Sigmoid colon (tissue), 3 donors: ENCODE measurements around the gene CSAD.

Source experiments
- POLR2A ChIP-seq, 2 donors: fragments of 450-650 bp; IDR thresholded peaks; one replicate each; pipeline ENCODE4 v1.6.1; 2016; ENCODE audit warnings: antibody characterized with exemption in 2 of 2, mild to moderate bottlenecking in 2 of 2, moderate library complexity in 2 of 2
- TF ChIP-seq, protein P1 (sequence below), 4 experiments: fragments of 450-650 bp in 3 of 4; fragments of 200-600 bp in 1 of 4; IDR thresholded peaks; one replicate each; pipeline ENCODE4 v1.5.1; 2016 to 2019; ENCODE audit warnings: antibody characterized with exemption in 4 of 4, mild to moderate bottlenecking in 3 of 4, moderate library complexity in 2 of 4

DNA sequence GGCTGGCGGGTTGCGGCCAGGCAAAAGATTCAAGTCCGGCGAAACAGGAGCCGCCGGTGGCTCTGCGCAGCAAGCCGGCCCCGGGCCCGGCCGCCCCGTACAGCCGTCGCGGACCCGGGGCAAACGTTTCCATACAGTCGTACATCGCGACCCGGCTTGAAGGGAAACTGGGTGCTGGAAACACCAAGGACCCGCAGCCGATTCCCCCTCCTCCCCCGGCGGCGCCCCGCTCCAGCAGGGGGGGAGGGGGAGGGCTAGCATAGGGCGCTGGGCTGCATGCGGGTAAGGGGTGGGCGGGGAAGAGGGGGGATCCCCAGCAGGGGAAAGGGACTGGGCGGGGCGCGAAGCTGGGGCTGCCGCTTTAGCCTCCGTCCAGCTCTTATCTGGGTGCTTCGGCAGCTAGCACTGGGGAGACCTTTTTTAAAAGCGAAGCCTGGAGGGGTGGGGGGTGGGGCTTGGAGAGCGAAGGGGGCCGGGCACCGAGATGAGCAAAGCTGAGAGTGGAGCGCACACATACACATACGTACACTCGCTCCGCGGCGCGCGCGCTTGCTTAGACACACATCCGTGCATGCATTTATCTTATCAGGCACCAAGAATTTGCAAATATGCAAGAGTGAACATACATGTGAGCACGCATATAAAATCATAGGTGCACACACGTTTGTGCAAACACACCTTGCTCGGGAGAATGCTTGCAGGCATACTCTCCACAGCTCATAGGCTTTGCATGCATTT lies 39.4 kb upstream of the CSAD start:
- TF ChIP-seq, protein P1, sequence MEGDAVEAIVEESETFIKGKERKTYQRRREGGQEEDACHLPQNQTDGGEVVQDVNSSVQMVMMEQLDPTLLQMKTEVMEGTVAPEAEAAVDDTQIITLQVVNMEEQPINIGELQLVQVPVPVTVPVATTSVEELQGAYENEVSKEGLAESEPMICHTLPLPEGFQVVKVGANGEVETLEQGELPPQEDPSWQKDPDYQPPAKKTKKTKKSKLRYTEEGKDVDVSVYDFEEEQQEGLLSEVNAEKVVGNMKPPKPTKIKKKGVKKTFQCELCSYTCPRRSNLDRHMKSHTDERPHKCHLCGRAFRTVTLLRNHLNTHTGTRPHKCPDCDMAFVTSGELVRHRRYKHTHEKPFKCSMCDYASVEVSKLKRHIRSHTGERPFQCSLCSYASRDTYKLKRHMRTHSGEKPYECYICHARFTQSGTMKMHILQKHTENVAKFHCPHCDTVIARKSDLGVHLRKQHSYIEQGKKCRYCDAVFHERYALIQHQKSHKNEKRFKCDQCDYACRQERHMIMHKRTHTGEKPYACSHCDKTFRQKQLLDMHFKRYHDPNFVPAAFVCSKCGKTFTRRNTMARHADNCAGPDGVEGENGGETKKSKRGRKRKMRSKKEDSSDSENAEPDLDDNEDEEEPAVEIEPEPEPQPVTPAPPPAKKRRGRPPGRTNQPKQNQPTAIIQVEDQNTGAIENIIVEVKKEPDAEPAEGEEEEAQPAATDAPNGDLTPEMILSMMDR (IDR thresholded peaks at IDR 0.05): no peak
- TF ChIP-seq POLR2A (IDR thresholded peaks at IDR 0.05): no peak
